Measurements from ENCODE around the gene SOX15.

- no peak for TF ChIP-seq POLR2A (IDR thresholded peaks at IDR 0.05)
- TF ChIP-seq, protein P1, sequence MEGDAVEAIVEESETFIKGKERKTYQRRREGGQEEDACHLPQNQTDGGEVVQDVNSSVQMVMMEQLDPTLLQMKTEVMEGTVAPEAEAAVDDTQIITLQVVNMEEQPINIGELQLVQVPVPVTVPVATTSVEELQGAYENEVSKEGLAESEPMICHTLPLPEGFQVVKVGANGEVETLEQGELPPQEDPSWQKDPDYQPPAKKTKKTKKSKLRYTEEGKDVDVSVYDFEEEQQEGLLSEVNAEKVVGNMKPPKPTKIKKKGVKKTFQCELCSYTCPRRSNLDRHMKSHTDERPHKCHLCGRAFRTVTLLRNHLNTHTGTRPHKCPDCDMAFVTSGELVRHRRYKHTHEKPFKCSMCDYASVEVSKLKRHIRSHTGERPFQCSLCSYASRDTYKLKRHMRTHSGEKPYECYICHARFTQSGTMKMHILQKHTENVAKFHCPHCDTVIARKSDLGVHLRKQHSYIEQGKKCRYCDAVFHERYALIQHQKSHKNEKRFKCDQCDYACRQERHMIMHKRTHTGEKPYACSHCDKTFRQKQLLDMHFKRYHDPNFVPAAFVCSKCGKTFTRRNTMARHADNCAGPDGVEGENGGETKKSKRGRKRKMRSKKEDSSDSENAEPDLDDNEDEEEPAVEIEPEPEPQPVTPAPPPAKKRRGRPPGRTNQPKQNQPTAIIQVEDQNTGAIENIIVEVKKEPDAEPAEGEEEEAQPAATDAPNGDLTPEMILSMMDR (IDR thresholded peaks at IDR 0.05) = no peak
These were observed 2.6 kb upstream of the SOX15 start for GRCh38 chr17:7592422-7593021.
